Natural killer cell (primary cell): ENCODE data around the gene DUSP19. TPM values are rescaled to one million over a fixed set of nuclear protein-coding genes. Genes with fewer than 3 reads are reported as not detected.

Experiments
- ATAC-seq, 3 donors: fragments of 150-1000 bp in 2 of 3; fragments of 200-7000 bp in 1 of 3; cut with Tn5 transposase; 1 replicate in 1 of 3; 2 replicates in 2 of 3; pipeline ENCODE4 v1.10.0; 2021; ENCODE audit warnings: mild to moderate bottlenecking in 2 of 3, moderate library complexity in 2 of 3
- DNase-seq, 2 donors: peaks; one replicate each; pipeline versions ENCODE4 v3.0.0 to v3.0.0-alpha.2; 2013 to 2021; ENCODE audit warnings: mixed read lengths in 1 of 2
- H3K27ac ChIP-seq: one replicate; pipeline ENCODE4 v1.5.1; 2013; ENCODE audit warnings: mild to moderate bottlenecking, low read length
- H3K27me3 ChIP-seq: one replicate; pipeline ENCODE4 v1.6.1; 2013; ENCODE audit warnings: low read length; ENCODE audit not compliant: control insufficient read depth, insufficient read depth
- H3K36me3 ChIP-seq: one replicate; pipeline ENCODE4 v1.6.1; 2013; ENCODE audit warnings: low read length; ENCODE audit not compliant: control insufficient read depth, insufficient read depth
- H3K4me1 ChIP-seq: one replicate; pipeline ENCODE4 v1.6.1; 2013; ENCODE audit warnings: low read length; ENCODE audit not compliant: control insufficient read depth, insufficient read depth
- H3K4me3 ChIP-seq: one replicate; pipeline ENCODE4 v1.5.1; 2013; ENCODE audit warnings: low read length
- H3K9me3 ChIP-seq: one replicate; pipeline ENCODE4 v1.6.1; 2013; ENCODE audit warnings: low read length; ENCODE audit not compliant: control insufficient read depth, insufficient read depth
- H3K27ac Mint-ChIP-seq, 2 donors: one replicate each; pipeline ENCODE4 v1.8.0; 2022; ENCODE audit warnings: mild to moderate bottlenecking in 2 of 2, mixed read lengths in 2 of 2, moderate library complexity in 1 of 2
- H3K27me3 Mint-ChIP-seq, 2 donors: one replicate each; pipeline ENCODE4 v1.8.0; 2022; ENCODE audit warnings: low read depth in 2 of 2, mixed read lengths in 2 of 2
- H3K36me3 Mint-ChIP-seq: one replicate; pipeline ENCODE4 v1.8.0; 2022; ENCODE audit warnings: mixed read lengths
- H3K4me1 Mint-ChIP-seq, 2 donors: one replicate each; pipeline ENCODE4 v1.8.0; 2022; ENCODE audit warnings: mixed read lengths in 2 of 2
- H3K4me3 Mint-ChIP-seq: one replicate; pipeline ENCODE4 v1.8.0; 2022; ENCODE audit warnings: mild to moderate bottlenecking, moderate library complexity, mixed read lengths
- H3K9me3 Mint-ChIP-seq, 2 donors: one replicate each; pipeline ENCODE4 v1.8.0; 2022; ENCODE audit warnings: mixed read lengths in 2 of 2
- CTCF ChIP-seq: fragments of 200-600 bp; IDR thresholded peaks from one replicate; pipeline ENCODE4 v1.8.0; 2022; ENCODE audit warnings: antibody characterized with exemption
- WGBS: methylation state at CpG from one replicate; pipeline ENCODE4 v1.1.7; 2013; ENCODE audit warnings: missing lambda C conversion rate; ENCODE audit not compliant: insufficient coverage; 5-methylcytosine and 5-hydroxymethylcytosine counted together
- intact Hi-C: fragments of 100-400 bp; cut with micrococcal nuclease; formaldehyde crosslinking; loops from one replicate; pipeline ENCODE4 v1.14.2; 2022
- total RNA-seq, 4 donors: library from RNA; stranded (reverse); fragments of 120-200 nt in 1 of 4; gene quantifications; one replicate each; pipeline versions ENCODE4 v1.2.3 to v1.2.4, GENCODE V29; 2013 to 2022

DUSP19 gene
- total RNA-seq: 1 to 10 TPM; 1.0 to 1.1 (median 1.1) TPM
- total RNA-seq (2013): 2.7 TPM

- no peaks in the 10 kb centered on the region for H3K36me3 Mint-ChIP-seq
- no peaks in the 10 kb centered on the region for H3K27me3 Mint-ChIP-seq
- H3K9me3 Mint-ChIP-seq: no peaks in the 10 kb centered on the region
- WGBS: 1% methylated on average over 20 of the region's 20 CpGs
- no peak for TF ChIP-seq CTCF
- Histone ChIP-seq H3K4me1 (peaks cover 5% of the 10 kb centered on the region), H3K27ac (no peak within 1 kb of the TSS), H3K27me3 (peaks cover 4% of the 10 kb centered on the region), H3K36me3 (no peaks in the 10 kb centered on the region), H3K9me3 (no peaks in the 10 kb centered on the region), H3K4me3 (peak within 1 kb of the TSS; percentile 70)
- ATAC-seq: peak; percentile 75 to 89 (median 84)
- H3K4me1 Mint-ChIP-seq: peaks cover 14 to 15% of the 10 kb centered on the region in 2 donors
- H3K27ac Mint-ChIP-seq: peak within 1 kb of the TSS; percentile 75 to 83
- intact Hi-C loops: loop anchor here (1.0 kb wide), 1 partner anchor 46 kb away; the partner anchor contains the start of gene NUP35
- H3K4me3 Mint-ChIP-seq: peak within 1 kb of the TSS; percentile 96
- peak; percentile 78 to 89 for DNase-seq
These were observed at the start of gene DUSP19 for GRCh38 chr2:183078464-183079138. Gene DUSP19, plus strand, starts transcription at chr2:183078747. Its CDS starts 187 bp downstream, at chr2:183078934.

- Histone ChIP-seq H3K4me1 (no peaks in the 10 kb centered on the region), H3K36me3 (no peaks in the 10 kb centered on the region), H3K9me3 (no peaks in the 10 kb centered on the region), H3K4me3 (no peak overlapping the region), H3K27me3 (peaks cover 42% of the 10 kb centered on the region), H3K27ac (no peak overlapping the region)
- Mint-ChIP-seq H3K4me3 (no peak overlapping the region), H3K4me1 (no peaks in the 10 kb centered on the region), H3K36me3 (no peaks in the 10 kb centered on the region), H3K27ac (no peak overlapping the region), H3K27me3 (peaks cover 38 to 66% of the 10 kb centered on the region in 2 donors), H3K9me3 (no peaks in the 10 kb centered on the region)
- 96% methylated on average over 2 of the region's 2 CpGs for WGBS
- no peak for ATAC-seq
- no peak for TF ChIP-seq CTCF
- intact Hi-C loops: no loop called here
- no peak for DNase-seq
These were observed 49.3 kb upstream of the DUSP19 start for GRCh38 chr2:183029219-183029618.

- Histone ChIP-seq H3K36me3 (no peaks in the 10 kb centered on the region), H3K27me3 (peaks cover 47% of the 10 kb centered on the region), H3K4me1 (no peaks in the 10 kb centered on the region), H3K27ac (no peak overlapping the region), H3K4me3 (no peak overlapping the region), H3K9me3 (no peaks in the 10 kb centered on the region)
- Mint-ChIP-seq H3K4me3 (no peak overlapping the region), H3K27ac (no peak overlapping the region), H3K36me3 (no peaks in the 10 kb centered on the region), H3K9me3 (no peaks in the 10 kb centered on the region), H3K27me3 (peaks cover 43 to 67% of the 10 kb centered on the region in 2 donors), H3K4me1 (peaks cover 19% of the 10 kb centered on the region in 2 donors)
- ATAC-seq (no peak), DNase-seq (no peak)
- 90% methylated on average over 1 of the region's 4 CpGs for WGBS
- TF ChIP-seq CTCF: no peak
- intact Hi-C loops: no loop called here
These were observed 46.4 kb upstream of the DUSP19 start for GRCh38 chr2:183031911-183032794.
